SW 1271 (cell line): ENCODE measurements around the gene TBC1D23.
A peak's percentile ranks its signal among the peaks of the same experiment; 100 is the strongest.
"Not testable (repeated sequence)": the region's sequence is repeated elsewhere in the genome, so short reads cannot be mapped to it uniquely, and the experiment has no call there.

ENCODE experiments used
- DNase-seq, 2 experiments: peaks; one replicate each; lab custom pipeline; 2025; lab: John Stamatoyannopoulos, UW

The TBC1D23 gene

DNA sequence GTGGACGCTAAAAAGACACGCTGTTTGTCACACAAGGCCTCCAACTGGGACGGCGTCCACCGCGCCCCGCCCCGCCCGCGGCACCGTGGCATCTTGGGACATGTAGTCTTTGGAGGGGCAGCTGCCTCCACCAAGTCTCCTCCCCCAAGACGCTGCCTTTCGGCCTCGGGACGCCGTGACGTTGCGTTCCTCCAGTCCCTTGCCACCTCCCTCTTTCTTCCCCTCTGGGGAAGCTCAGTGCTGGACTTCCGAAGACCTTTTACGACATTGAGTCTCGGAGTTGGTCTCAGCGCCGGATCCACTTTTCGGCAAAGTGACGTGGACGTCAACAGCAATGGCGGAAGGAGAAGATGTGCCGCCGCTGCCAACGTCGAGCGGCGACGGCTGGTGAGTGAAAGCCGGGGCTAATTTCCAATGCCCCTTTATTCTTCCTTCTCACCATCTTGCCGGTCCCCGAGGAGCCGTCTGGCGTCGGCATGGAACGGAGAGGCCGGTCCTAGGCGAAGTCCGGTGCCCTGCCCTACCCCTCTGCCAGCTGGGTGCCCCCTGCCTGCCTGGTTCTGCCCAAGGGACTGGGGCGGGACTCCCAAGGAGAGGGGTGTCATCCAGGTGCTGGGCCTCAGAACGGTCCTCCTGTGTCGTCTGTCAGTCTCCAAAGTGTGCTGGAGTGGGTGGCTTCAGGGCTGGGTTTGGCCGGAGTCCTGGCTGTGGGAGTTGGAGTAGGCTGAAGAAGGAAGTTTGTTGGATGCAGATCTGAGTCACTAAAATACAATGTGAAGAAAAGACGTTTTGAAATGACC is at the start of gene TBC1D23:
TSS of gene TBC1D23 (plus strand) at position 308 of the 800 bp plus-strand sequence. CDS start at position 335, 27 bp downstream.
- peak; percentile 99 for DNase-seq

DNA sequence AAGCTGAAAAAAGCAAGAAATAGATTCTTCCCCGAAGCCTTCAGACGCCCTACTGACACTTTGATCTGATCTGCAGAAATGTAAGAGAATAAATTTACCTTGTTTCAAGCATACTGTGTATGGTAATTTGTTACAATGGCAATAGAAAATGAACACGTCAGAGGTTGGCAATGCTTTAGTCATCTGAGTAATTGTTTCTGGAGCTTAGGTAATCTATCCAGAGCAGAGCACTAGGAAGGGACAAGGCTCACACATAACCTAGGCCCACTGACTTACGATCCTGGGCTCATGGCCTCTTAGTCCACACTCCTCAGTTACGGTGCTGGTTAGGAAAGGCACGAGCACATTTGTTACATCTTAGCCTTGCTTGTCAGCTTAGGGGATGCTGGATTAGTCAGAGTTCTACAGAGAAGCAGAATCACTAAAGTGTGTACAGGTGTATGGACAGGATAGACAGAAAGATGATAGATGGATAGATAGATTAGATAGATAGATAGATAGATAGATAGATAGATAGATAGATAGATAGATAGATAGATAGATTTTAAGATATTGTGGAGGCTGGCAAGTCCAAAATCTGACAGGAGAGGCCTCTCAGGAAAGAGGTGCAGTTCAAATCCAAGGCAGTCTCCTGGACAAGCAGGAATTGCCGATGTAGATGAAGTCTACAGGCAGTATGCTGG is 46.8 kb upstream of the TBC1D23 start:
- DNase-seq, result no peak

DNA sequence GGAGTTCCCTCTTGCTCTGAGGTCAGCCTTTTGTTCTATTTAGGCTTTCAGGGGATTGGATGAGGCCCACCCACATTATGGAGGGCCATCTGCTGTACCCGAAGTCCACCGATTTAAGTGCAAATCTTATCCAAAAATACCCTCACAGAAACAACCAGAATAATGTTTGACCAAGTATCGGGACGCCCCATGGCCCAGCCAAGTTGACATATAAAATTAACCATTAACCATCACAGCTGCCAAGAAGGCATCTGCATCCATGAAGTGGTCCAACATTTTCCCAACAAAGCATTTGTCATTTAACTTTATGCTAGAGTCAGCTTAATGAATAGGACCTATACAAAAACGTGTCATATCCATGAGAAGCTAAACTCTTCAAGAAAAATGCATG is 46.2 kb upstream of the TBC1D23 start:
- DNase-seq, result no peak

DNA sequence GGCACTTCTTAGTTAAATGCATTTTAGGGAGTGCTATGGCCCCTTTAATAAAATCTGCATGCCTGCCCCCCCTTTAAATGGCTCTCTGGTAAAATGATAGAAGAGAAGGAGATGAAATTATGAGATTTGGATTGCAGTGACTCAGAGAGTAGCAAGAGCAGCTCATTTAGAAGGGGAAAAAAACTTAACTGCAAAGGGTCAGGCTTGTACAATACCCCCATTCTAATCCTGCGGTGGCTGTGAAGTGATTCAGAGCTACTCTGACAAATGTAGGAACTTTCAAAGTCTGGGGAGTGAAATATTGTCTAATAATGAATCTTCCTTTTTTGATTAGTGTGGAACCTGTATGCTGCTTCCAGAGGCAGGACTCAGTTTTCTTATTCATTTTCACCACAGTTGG is 44.1 kb upstream of the TBC1D23 start:
- no peak for DNase-seq

DNA sequence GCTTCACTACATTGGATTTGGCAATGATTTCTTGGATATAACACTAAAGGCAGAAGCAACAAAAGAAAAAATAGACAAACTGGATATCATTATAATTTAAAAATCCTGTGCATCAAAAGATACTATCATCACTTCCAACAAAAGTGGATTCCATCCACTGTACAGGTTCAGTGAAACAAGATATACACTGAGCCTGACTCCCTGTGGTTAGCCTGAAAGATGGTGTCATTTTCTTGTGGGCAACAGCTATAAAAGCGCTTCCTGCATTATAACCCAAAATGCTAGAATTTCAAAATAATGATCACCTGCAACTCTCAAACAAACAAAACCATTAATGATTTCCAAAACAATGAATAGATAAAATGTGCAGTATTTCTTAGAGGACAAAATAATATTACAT is 39.6 kb upstream of the TBC1D23 start:
- DNase-seq, result no peak

DNA sequence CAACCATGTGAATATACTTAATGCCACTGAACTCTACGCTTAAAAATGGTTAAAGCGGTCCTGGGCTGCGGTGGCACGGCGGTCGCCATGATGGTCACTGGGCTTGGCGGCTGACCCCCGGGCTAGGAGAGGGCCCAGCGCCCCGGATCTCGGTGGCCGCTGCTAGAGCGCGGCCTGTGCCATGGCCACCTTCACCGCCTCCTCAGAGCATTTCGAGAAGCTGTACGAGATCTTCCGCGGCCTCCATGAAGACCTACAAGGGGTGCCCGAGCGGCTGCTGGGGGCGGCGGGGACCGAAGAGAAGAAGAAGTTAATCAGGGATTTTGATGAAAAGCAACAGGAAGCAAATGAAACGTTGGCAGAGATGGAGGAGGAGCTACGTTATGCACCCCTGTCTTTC is 35.6 kb upstream of the TBC1D23 start:
- no peak for DNase-seq

DNA sequence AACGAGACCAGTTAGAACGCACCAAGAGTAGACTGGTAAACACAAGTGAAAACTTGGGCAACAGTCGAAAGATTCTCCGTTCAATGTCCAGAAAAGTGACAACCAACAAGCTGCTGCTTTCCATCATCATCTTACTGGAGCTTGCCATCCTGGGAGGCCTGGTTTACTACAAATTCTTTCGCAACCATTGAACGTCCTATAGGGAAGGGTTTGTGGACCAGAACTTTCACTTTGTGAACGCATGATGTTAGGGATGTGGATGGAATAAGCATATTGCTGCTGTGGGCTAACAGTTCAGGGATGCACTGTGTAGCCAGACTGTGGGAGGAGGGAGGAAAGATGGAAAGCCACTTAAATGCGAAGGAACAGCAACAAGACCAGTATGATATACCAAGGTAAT is 34.9 kb upstream of the TBC1D23 start:
- DNase-seq, result no peak

DNA sequence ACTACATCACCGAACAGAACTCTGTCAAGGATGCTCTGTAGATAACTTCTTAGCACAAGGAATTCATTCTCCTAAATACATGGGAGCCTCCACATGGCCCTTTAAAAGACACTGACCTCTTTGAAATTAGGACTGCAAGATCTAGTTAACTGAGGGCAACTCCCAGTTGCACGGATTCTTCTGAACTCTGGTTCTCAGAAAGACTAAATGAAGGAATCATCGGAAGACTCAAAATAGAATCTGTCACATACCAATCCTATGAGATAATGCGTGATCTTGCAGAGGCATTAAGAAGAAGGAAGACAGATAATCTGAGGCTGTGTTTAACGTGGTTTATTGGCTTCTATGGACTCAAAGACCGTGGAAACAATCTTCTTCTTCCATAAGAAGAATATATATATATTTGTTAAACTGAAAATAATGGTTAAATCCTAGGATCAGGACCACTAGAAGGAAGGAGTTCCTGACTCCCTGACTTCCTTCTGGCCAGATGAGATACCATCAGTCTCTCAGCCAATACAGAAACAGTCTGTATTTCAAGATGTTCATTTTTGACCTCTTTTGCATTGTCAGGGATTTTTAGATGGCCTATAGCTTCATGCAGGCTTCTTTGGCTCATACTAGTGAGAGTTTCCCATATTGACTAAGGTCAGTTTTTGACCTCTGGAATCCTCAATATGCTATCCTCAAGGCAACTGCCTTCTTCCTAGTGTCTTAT is 33.9 kb upstream of the TBC1D23 start:
- DNase-seq, result no peak

DNA sequence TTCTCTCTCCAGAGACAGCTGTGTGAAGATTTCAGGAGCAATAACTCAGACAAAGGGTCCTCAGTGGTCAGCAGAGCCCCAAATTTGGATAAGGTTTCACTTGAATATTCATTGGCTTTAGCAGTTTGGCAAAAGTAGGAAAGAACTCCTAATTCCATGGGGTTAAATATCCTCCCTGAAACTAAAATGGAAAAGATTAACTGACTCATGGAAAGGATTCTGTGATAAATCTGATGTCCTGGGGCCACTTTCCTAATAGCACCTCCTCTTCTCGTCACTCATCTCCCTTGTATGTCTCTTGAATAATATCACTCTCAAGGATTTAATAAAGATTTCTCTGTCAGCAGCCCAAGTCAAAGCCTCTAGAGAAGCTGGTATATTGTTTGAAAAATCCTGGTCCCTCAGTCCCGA is 33.3 kb upstream of the TBC1D23 start:
- DNase-seq, result no peak

DNA sequence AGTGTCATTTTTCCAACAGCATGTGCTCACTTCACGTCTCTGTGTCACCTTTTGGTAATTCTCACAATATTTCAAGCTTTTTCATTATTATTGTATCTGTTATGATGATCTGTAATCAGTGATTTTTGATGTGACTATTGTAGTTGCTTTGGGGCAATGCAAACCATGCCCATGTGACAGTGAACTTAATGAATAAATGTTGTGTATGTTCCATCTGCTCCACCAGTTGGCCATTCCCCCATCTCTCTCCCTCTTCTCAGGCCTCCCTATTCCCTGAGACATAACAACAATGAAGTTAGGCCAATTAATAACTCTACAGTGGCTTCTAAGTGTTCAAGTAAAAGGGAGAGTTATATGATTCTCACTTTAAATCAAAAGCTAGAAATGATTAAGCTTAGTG is 32.5 kb upstream of the TBC1D23 start:
- DNase-seq, result no peak

DNA sequence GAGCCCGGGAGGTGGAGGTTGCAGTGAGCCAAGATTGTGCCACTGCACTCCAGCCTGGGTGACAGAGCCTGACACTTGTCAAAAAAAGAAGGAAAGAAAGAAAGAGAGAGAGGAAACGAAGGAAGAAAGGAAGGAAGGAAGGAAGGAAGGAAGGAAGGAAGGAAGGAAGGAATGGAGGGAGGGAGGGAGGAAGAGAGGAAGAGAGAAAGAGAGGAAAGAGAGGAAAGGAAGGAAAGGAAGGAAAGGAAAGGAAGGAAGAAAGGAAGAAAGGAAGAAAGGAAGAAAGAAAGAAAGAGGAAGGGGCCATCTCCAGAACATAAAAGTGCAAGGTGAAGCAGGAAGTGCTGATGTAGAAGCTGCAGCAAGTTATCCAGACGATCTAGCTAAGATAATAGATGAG is 31.6 kb upstream of the TBC1D23 start:
- not testable (repeated sequence) for DNase-seq

DNA sequence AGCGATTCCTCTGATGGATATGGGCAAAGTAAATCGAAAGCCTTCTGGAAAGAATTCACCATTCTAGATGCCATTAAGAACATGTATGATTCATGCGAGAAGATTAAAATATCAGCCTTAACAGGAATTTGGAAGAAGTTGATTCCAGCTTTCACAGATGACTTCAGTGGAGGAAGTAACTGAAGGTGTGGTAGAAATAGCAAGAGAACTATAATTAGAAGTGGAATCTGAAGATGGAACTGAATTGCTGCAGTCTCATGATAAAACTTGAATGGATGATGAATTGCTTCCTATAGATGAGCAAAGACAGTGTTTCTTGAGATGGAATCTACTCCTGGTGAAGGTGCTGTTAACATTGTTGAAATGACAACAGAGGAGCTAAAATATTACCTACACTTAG is 30.1 kb upstream of the TBC1D23 start:
- DNase-seq, result no peak

DNA sequence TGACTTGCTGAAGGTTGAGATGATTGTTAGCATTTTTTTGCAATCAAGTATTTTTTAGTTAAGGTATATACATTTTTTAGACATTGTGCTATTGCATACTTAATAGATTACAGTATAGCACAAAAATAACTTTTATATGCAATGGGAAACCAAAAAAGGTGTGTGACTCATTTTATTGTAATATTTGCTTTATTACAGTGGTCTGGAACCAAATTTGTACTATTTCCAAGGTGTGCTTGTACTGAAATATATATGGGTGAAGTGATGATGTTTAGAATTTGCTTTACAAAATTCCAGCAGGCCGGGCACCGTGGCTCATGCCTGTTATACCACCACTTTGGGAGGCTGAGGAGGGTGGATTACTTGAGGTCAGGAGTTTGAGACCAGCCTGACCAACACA is 29.1 kb upstream of the TBC1D23 start:
- no peak for DNase-seq

DNA sequence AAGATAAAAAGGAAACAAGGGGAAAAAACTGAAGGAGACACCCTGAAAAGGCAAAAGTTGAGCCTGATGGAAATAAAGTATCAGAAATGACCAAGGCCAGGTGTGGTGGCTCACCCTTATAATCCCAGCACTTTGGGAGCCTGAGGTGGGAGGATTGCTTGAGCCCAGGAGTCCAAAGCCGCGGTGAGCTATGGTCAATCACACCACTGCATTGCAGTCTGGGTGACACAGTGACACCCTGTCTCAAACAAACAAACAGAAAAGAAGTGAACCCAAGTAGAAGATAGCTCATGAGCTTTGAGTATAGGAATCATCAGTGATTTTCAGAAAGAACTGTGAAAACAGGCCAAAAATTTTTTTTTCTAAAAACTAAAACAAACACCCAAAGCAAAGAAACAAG is 26.4 kb upstream of the TBC1D23 start:
- DNase-seq, result no peak

DNA sequence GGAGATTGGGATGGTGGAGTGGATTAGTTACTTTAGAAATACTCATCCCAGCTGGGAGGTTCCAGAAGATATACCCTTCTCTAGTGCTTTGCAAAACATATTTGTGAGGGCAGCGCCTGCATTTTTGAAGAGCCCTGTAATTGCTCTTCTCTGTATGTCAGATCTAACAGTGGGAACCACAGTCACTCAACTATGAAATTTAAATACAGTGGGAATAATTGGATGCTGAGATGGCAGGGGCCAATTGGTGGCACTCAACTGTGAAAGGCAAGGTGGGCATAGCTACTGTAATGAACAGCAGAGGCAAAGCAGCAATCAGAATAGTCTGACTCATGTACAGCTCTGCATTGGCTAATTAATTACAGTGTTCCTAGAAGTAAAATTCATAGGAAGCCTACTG is 22.2 kb upstream of the TBC1D23 start:
- DNase-seq, result no peak

DNA sequence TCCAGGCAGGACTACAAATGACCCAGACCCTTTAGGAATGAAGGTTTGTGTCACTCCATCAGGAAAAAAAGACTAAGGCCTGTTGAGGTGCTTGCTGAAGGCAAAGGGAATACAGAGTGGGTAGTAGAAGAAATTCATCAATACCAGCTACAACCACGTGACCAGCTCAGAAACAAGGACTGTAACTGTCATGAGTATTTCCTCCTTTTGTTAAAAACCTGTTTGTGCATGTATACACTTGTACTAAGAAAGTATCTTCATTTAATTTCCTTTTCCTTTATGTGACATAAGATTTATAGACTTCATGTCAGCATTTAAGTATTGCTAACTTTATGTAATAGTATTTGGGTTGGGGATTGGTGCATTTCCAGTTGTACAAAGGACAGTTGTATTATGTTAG is 18.3 kb upstream of the TBC1D23 start:
- not testable (repeated sequence) for DNase-seq

DNA sequence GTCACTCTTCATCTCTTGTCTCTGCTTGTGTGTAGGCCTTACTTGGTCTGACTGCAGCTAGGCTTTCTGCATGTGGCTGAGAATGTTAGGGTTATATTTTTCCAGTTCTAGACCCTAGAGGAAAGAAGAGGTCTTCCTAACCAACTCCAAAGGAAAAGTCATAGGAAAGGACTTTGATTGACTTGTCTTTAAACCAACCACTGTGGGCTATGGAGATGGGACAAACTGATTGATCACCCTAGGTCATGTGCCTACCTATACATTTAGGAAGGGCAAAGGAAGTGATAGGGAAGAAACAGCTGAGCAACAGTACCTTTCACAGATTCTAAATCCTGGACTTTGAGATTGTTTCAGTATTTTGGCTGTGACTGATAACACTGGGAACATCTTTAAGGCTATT is 16.5 kb upstream of the TBC1D23 start:
- DNase-seq, result no peak

DNA sequence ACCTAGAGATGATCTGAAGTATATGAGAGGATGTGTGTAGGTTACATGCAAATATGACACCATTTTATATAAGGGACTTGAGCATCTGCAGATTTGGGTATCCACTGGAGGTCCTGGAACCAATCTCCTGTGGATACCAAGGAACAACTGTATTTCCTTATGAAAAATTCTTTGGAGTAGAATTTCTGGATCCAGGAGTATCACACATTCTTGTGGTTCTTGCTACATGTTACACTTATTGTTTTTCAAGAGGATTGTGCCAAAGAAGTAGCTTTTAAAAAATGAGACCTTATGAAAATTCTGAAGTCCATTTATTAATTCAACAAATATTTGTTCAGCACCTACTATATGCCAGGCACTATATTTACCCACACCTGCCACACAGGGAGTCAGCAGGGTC is 15.7 kb upstream of the TBC1D23 start:
- DNase-seq, result no peak

DNA sequence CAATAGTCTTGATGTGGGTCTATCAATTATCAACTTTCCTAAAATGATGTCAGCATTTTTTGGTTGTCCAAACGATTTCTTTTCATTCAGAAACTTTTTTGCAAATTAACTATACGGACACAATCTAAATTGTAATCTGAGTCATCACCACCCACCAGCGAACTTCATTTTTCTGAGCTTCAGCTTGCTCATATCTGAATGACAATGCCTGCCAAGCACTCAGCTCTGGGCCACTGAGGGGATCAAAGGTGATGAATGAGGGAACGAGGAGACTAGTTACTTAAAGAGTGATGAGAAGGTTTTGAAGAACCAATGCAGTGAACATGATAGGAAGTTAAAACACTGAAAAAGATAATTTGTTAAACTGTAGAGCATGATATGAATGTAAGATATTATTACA is 14.9 kb upstream of the TBC1D23 start:
- no peak for DNase-seq

DNA sequence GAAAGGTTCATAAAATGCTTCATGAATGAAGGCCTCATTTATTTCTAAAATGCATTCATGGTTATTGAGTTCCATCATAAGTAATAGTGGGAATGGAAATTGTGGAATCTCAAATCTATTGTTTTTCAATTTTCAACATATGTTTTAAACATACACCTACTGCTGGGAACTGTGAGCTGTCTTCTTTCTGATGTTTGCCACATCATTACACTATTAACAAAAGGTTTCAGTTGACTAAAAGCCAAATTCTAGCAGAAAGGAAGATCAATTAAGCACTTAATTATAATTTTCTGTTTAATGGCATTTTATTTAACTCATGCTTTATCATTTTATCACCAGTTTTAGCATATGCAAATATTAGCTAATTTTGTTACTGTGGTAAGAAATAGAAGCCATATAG is 13.8 kb upstream of the TBC1D23 start:
- no peak for DNase-seq

DNA sequence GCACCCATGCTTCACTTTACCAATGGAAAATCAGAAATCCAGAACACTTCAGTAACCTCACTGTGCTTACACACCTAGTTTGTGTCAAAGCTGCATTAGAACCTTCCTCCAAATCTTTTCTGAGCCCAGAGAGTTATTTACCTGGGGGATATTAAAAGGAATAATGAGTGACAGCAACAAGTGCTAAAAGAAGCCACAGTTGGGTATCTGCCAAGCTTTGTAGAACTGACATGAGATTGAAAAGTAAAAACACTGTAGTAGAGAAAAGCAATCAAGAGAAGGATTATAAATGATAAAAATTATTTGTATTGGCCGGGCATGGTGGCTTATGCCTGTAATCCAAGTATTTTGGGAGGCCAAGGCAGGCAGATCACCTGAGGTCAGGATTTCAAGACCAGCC is 8.8 kb upstream of the TBC1D23 start:
- no peak for DNase-seq

DNA sequence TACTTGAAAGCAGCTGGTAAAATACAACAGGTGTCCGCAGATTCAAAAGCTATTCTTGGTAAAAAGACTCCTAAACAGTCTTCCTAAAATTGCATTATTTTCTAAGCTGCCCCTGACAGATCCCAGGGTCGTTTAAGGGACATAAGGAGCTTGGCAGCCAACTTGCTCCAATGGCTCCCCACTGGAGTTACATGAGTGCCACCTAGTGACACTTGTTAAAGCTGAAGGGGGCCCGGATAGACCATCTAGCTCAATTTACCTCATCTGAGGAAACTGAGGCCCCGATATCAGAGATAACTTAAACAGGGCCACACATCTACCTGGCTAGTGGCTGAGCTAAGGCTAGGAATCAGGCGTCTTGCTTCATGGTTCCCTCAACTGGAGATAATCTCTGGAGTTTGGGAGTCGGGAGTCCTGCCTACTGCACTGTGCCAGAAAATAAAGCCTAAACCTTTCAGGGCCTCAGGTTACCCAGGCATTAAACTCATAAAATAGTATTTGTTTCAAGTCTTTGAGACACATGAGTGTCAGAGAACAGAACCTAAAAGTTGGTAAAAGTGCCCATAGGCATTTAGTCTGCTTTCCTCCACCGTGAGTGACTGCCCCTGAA is 6.5 kb upstream of the TBC1D23 start:
- DNase-seq, result peak; percentile 51 to 56

DNA sequence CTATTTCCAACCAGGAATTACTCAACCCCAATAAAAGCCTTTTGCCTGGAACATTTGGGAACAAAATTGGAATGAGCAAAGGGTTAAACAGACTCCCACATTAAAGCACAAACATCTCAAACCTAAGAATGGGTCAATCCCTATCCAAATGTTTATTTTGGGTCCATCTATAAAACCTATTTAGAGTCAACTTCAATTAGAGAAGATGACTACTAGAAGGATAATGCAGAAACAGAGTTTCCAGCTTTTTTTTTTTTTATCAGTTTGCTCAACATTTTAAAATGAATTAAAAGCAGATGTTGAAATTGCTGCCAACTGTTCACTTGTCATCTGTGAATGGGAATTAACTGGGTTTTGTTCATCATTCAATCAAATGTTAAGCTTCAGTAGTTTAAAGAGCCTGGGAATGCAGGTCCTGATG is 4.1 kb upstream of the TBC1D23 start:
- DNase-seq, result no peak
